Measurements from ENCODE around the gene RALGAPA1.
"Not testable (repeated sequence)": the region's sequence is repeated elsewhere in the genome, so short reads cannot be mapped to it uniquely, and the experiment has no call there.

The RALGAPA1 gene

GRCh38 chr14:35826952-35827416 lies 17.9 kb upstream of the RALGAPA1 start:
- no peak for TF ChIP-seq CTCF (conservative IDR thresholded peaks at IDR 0.05; ENCODE audit: low read depth, low read length)
- no peak for DNase-seq (ENCODE audit: low read depth)
- peak overlapping the region; percentile 97 for H3K4me3 ChIP-seq (ENCODE audit: low read length)

- DNase-seq (ENCODE audit: low read depth) = peak; percentile 98
- TF ChIP-seq CTCF (conservative IDR thresholded peaks at IDR 0.05; ENCODE audit: low read depth, low read length) = no peak
- H3K4me3 ChIP-seq (ENCODE audit: low read length) = peak within 1 kb of the TSS; percentile 97
These were observed 17.3 kb upstream of the RALGAPA1 start, which contains the start of gene BRMS1L for GRCh38 chr14:35826218-35826951. Gene BRMS1L (plus strand): TSS chr14:35826338. CDS start chr14:35826517, 179 bp downstream.

- DNase-seq (ENCODE audit: low read depth) = no peak
- no peak for TF ChIP-seq CTCF (conservative IDR thresholded peaks at IDR 0.05; ENCODE audit: low read depth, low read length)
- H3K4me3 ChIP-seq (ENCODE audit: low read length) = peak overlapping the region; percentile 97
These were observed 16.8 kb upstream of the RALGAPA1 start for GRCh38 chr14:35825968-35826217.

GRCh38 chr14:35824446-35825165 lies 15.5 kb upstream of the RALGAPA1 start:
- DNase-seq (ENCODE audit: low read depth); H3K4me3 ChIP-seq (ENCODE audit: low read length): not testable (repeated sequence)

- TF ChIP-seq CTCF (conservative IDR thresholded peaks at IDR 0.05; ENCODE audit: low read depth, low read length) = no peak
- H3K4me3 ChIP-seq (ENCODE audit: low read length) = no peak overlapping the region
- DNase-seq (ENCODE audit: low read depth) = no peak
These were observed 13.4 kb upstream of the RALGAPA1 start for GRCh38 chr14:35822501-35822900.

GRCh38 chr14:35821564-35822411 lies 12.7 kb upstream of the RALGAPA1 start:
- H3K4me3 ChIP-seq (ENCODE audit: low read length) = no peak overlapping the region
- TF ChIP-seq CTCF (conservative IDR thresholded peaks at IDR 0.05; ENCODE audit: low read depth, low read length) = peak; percentile 93
- no peak for DNase-seq (ENCODE audit: low read depth)

Data from retinal pigment epithelial cell (primary cell).